Effector CD4-positive, alpha-beta T cell (primary cell): ENCODE results near the gene LTB4R2.
"Not testable (repeated sequence)": the region's sequence is repeated elsewhere in the genome, so short reads cannot be mapped to it uniquely, and the experiment has no call there.

Experiments
- DNase-seq: peaks from one replicate; pipeline ENCODE4 v3.0.0-alpha.2; 2020

LTB4R2 gene

GRCh38 chr14:24340606-24341005 is 30.7 kb downstream of the LTB4R2 start:
- DNase-seq, result no peak

- DNase-seq, result no peak
Observed at GRCh38 chr14:24342889-24343288, 32.9 kb downstream of the LTB4R2 start.

DNA sequence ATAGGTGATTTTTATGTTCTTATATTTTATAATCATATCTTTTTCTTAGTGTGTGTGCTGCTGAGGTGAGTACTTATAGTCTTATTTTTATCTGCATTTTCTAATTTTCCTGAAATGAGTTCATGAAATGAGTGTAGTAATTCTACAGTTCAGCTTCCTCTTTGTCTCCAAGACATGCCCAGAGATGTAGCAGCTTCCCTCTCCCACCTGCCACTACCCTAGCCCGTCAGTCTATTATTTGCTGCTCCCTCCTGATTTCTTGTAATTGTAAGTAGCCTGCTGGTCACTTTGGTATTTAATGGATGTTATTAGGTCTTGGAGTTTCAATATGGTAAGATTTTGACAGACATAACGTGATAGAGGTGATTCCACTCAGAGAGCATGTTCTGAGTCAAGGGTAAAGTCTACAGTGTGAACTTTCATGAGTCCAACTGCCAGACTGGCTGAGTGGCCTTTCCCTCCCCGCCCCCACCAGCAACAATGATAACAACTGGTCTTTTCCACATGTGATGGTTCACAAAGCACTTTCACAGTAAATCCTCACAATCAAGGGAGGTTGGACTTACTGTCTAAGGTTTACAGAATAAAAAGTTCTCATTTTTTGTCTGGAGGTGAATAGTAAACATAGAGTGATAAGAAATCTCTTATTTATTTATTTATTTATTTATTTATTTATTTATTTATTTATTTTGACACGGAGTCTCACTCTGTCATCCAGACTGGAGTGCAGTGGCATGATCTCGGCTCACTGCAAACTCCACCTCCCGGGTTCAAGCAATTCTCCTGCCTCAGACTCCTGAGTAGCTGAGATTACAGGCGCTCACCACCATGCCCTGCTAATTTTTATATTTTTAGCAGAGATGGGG is 34.1 kb downstream of the LTB4R2 start:
- no peak for DNase-seq

DNA sequence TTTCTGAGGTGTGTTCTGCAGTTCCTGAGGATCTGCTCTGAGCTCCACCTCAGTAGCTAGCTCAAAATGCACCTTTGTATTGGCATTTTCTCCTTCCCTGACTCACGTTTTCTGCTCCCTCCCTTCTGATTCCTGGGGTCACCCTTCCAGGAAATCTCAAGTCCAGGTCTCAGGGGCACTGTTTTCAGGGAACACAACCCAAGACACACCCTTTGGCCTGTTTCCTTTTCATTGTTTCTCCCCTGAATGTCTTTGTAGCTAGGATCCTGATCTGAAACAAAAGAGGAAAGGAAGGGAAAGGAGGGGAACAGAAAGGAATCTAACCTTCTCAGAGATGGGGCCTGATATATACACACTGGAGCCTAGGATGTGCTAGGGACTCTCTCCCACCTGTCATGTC is 37.2 kb downstream of the LTB4R2 start:
- no peak for DNase-seq

- no peak for DNase-seq
Observed at GRCh38 chr14:24348186-24348585, 38.2 kb downstream of the LTB4R2 start.

DNA sequence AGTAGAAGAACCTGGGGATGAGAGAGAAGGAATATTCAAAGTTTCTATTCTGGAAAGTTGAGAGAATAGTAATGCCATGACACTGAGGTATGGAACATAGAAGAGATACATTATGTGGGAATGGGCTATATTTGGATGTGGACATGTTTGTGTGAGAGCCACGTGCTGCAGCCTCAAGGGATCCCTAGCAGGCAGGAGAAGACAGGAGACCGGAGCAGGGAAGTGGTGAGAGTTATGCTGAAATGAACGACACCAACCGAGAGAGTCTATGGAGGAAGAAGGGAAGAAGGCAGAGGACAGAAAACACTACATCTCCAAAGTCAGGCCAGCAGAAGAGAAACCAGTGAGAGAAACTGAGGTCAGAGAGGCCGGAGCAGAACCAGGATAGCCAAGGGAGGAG is 39.8 kb downstream of the LTB4R2 start:
- no peak for DNase-seq

- no peak for DNase-seq
Observed at GRCh38 chr14:24351517-24351916, 41.6 kb downstream of the LTB4R2 start.

- no peak for DNase-seq
Observed at GRCh38 chr14:24353559-24354481, 43.9 kb downstream of the LTB4R2 start.

DNA sequence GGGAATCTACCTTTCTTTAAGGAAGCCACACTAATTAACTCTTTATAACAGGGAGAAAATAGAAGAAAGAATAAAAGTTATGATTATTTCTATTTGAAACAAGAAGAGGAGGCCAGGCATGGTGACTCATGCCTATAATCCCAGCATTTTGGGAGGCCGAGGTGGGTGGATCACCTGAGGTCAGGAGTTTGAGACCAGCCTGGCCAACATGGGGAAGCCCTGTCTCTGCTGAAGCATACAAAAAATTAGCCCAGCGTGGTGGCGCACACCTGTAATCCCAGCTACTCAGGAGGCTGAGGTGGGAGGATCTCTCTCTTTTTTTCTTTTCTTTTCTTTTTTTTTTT is 44.5 kb downstream of the LTB4R2 start:
- not testable (repeated sequence) for DNase-seq

DNA sequence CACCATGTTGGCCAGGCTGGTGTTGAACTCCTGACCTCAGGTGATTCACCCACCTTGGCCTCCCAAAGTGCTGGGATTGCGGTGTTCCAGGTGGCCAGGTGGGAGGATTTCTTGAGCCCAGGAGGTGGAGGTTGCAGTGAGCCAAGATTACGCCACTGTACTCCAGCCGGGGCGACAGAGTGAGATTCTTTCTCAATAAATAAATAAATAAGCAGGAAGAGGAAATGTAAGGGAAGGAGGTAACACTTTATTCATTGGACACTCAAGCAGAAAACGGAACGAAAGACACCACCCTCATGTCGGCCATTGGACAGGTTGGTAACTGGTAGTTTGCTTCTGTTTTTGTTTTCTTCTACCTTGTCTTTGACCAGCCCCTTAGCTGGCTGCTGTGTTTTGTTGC is 45.1 kb downstream of the LTB4R2 start:
- DNase-seq, result no peak

- no peak for DNase-seq
Observed at GRCh38 chr14:24356208-24356607, 46.3 kb downstream of the LTB4R2 start.

- no peak for DNase-seq
Observed at GRCh38 chr14:24360281-24360680, 50.3 kb downstream of the LTB4R2 start.

- no peak for DNase-seq
Observed at GRCh38 chr14:24361326-24361725, 51.4 kb downstream of the LTB4R2 start.
